Measurements from ENCODE around the gene MAPK11. TPM values are rescaled to one million over a fixed set of nuclear protein-coding genes. Genes with fewer than 3 reads are reported as not detected.

Gene MAPK11
- total and polyA plus RNA-seq, 9 of the 15 experiments (the other 6 are each of a cell fraction or from before 2014, with no cell fraction given): 0.06 to 14.6 (median 5.3) TPM

GRCh38 chr22:50308597-50308935 lies 38.4 kb upstream of the MAPK11 start (continued):
- TF ChIP-seq ZNF778 (CRISPR knock-in tag; IDR thresholded peaks at IDR 0.05) (no peak), FOXA1 (IDR thresholded peaks at IDR 0.05; ENCODE audit: borderline replicate concordance) (no peak), HDAC6 (IDR thresholded peaks at IDR 0.05; ENCODE audit: low read depth, low read length) (no peak), ZNF175 (CRISPR knock-in tag; IDR thresholded peaks at IDR 0.05; ENCODE audit: low read depth) (no peak), NFXL1 (CRISPR knock-in tag; IDR thresholded peaks at IDR 0.05) (no peak), CREM (IDR thresholded peaks at IDR 0.05; ENCODE audit: low read depth) (peak; percentile 14; the same call in 1 of the 2 replicates), SMC3 (conservative IDR thresholded peaks at IDR 0.05; ENCODE audit: insufficient read depth, low read depth, low read length) (no peak), MEF2D (tag; conservative IDR thresholded peaks at IDR 0.05; ENCODE audit: low read depth) (no peak), KLF1 (tag; IDR thresholded peaks at IDR 0.05) (no peak), PHF21A (IDR thresholded peaks at IDR 0.05; ENCODE audit: borderline replicate concordance, low read depth) (no peak), SNIP1 (IDR thresholded peaks at IDR 0.05; ENCODE audit: low read depth) (no peak), NBN (IDR thresholded peaks at IDR 0.05; ENCODE audit: low read depth) (no peak), ZNF518B (CRISPR knock-in tag; IDR thresholded peaks at IDR 0.05) (no peak), VEZF1 (CRISPR knock-in tag; IDR thresholded peaks at IDR 0.05) (peak; percentile 73; the same call in 1 of the 2 replicates), RBM25 (IDR thresholded peaks at IDR 0.05; ENCODE audit: low read depth, low read length, severe bottlenecking) (no peak), U2AF1 (optimal IDR thresholded peaks at IDR 0.05; ENCODE audit: low read depth, low read length) (no peak), SIX5 (IDR thresholded peaks at IDR 0.05; ENCODE audit: borderline replicate concordance in 1 of 2, insufficient read depth in 1 of 2, low read depth in 1 of 2, low read length in 2 of 2) (no peak), GTF2A2 (tag; IDR thresholded peaks at IDR 0.05) (no peak), THAP12 (CRISPR knock-in tag; IDR thresholded peaks at IDR 0.05) (no peak), DMBX1 (CRISPR knock-in tag; IDR thresholded peaks at IDR 0.05; ENCODE audit: borderline replicate concordance) (no peak), PHB2 (IDR thresholded peaks at IDR 0.05; ENCODE audit: low read depth) (no peak), DACH1 (IDR thresholded peaks at IDR 0.05; ENCODE audit: partially characterized antibody) (peak; percentile 32), DNMT1 (IDR thresholded peaks at IDR 0.05) (no peak), ARHGAP35 (IDR thresholded peaks at IDR 0.05; ENCODE audit: partially characterized antibody) (no peak)

Measured in K562 (cell line).